IPS DF 6.9 (cell line): Measurements from ENCODE around the gene NRXN2.

Source experiments
- DNase-seq: peaks from one replicate; pipeline ENCODE4 v3.0.0-alpha.2; 2013; ENCODE audit warnings: low read depth, low spot score
- H3K27ac ChIP-seq: one replicate; pipeline ENCODE4 v1.5.1; 2013; ENCODE audit warnings: low read length, control low read depth
- H3K27me3 ChIP-seq: 2 replicates; pipeline ENCODE4 v1.6.1; 2013; ENCODE audit warnings: mild to moderate bottlenecking, low read length; ENCODE audit not compliant: control insufficient read depth, insufficient read depth
- H3K36me3 ChIP-seq: 2 replicates; pipeline ENCODE4 v1.6.1; 2013; ENCODE audit warnings: low read length; ENCODE audit not compliant: control insufficient read depth, insufficient read depth
- H3K4me1 ChIP-seq: 2 replicates; pipeline ENCODE4 v1.6.1; 2013; ENCODE audit warnings: low read length; ENCODE audit not compliant: control insufficient read depth, insufficient read depth
- H3K4me3 ChIP-seq: 2 replicates; pipeline ENCODE4 v1.5.1; 2013; ENCODE audit warnings: mild to moderate bottlenecking, low read length
- H3K9me3 ChIP-seq: 2 replicates; pipeline ENCODE4 v1.6.1; 2013; ENCODE audit warnings: low read length, inconsistent platforms; ENCODE audit not compliant: control insufficient read depth, insufficient read depth
- WGBS: extraction: QIAGEN DNeasy Blood & Tissue Kit; methylation state at CpG from one replicate; pipeline ENCODE4 v1.1.7; 2013; ENCODE audit warnings: mixed read lengths, missing lambda C conversion rate; ENCODE audit not compliant: insufficient read length, insufficient coverage; 5-methylcytosine and 5-hydroxymethylcytosine counted together

NRXN2 gene

DNA sequence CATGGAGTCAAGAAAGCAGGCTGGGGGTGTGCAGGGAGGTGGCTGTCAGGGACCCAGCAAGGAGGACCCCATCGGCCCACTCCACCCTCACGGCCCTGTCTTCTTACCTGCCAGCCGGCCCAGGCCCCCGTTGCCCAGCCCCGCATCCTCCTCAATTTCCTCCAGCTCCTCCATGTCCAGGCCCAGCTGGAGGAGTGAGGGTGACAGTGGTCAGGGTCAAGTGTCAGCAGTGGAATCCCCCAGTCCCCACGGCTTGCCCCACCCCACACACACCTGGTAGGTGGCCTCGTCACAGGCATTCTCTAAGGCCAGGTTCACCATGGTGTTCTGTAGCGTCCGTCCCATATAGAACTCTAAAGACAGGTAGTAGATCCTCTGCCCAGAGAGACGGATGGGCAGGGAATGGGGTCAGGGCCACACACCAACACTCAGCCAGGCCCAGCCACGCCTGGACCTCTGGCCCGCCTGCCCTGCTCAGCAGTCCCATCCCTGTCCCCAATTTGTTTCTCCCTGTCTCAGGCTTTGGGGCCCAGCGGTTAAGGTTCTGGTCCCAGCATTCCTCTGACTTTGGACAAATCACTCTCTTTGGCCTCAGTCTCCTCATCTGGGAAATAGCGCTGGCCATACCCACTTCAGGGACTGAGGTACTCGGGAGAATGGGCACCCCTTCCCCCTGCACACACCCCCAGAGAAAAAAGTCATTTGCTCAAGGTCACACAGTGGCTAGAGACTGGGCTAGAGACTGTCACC, 35.5 kb upstream of the NRXN2 start:
- H3K9me3 ChIP-seq, result no peaks in the 10 kb centered on the region
- no peak overlapping the region for H3K4me3 ChIP-seq
- no peaks in the 10 kb centered on the region; the same call in 1 of the 2 replicates for H3K36me3 ChIP-seq
- DNase-seq, result no peak
- H3K27ac ChIP-seq, result no peak overlapping the region
- peaks cover 20% of the 10 kb centered on the region for H3K4me1 ChIP-seq
- H3K27me3 ChIP-seq, result no peaks in the 10 kb centered on the region
- WGBS, result no CpG with 5 or more reads among the region's 15 CpGs

DNA sequence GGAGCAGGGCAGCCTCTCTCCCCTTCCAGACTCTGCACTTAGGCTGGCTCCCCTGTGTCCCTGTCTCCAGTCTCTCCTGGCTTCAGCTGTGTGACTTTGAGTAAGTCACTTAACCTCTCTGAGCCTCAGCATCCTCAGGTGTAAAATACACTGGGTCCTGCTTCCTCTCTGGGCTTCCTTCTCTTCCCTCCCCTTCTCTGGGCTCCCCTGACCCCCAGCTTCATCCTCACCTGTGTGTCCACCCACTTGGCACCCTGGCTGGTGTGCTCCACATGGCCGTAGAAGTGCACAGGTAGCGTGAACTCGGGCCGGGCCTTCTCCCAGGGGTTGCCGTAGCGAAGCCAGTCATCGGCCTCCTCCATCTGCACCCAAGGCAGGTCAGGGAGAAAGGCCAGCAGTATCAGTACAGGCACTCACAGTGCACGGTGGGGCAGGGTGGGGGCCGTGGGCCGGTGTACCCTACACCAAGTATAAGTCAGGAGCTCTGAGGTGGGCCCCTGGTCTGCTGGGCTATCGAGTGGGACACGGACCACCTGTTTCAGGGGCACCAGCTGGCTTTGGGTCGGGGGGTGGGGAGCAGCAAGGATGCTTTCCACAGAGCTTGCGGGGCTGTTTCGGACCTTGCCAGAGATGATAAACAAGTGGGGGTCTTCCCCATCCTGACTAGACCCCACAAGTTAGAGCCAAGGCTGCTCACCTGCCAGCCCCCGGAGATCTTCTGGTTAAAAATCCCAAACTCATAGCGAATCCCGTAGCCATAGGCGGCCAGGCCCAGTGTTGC, 34.7 kb upstream of the NRXN2 start:
- Histone ChIP-seq H3K9me3 (no peaks in the 10 kb centered on the region), H3K4me1 (peaks cover 16% of the 10 kb centered on the region), H3K27ac (no peak overlapping the region), H3K27me3 (no peaks in the 10 kb centered on the region), H3K36me3 (no peaks in the 10 kb centered on the region; the same call in 1 of the 2 replicates), H3K4me3 (no peak overlapping the region)
- WGBS, result no CpG with 5 or more reads among the region's 19 CpGs
- DNase-seq, result no peak

DNA sequence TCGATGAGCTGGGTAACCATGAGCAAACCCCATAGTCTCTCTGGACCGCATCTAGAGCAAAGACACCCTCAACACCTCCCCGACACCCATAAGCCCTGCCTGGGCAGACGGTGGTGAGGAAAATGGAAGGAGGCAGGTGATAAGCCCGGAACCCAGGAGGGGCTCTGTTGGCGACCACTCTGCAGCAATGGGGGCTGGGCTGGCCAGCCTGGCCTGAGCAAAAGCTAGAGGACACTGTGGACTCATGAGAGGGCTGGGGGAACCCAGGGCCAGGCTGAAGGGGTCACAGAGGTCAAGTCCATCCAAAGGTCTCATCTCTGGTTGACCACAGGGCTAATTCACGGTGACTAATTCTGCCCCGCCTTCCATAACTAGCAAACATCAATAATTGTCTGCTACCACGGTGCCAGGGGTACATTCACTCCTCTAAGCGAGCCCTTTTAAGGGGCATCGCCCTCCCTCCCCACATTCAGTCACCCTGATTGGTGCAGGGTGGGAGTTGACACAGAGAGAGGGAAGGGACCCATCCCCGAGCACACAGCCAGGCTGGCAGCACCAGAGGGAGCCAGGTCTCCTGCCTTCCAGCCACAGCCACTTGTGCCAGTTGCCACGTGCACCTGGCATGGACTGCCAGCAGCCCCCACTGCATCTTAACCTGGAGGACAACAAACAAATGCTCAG, 32.8 kb upstream of the NRXN2 start:
- Histone ChIP-seq H3K4me3 (no peak overlapping the region), H3K27me3 (no peaks in the 10 kb centered on the region), H3K27ac (no peak overlapping the region), H3K36me3 (no peaks in the 10 kb centered on the region; the same call in 1 of the 2 replicates), H3K4me1 (peaks cover 13% of the 10 kb centered on the region), H3K9me3 (no peaks in the 10 kb centered on the region)
- WGBS, result no CpG with 5 or more reads among the region's 13 CpGs
- no peak for DNase-seq

- H3K9me3 ChIP-seq, result no peaks in the 10 kb centered on the region
- no peak overlapping the region for H3K4me3 ChIP-seq
- DNase-seq, result no peak
- no peak overlapping the region for H3K27ac ChIP-seq
- no peaks in the 10 kb centered on the region for H3K27me3 ChIP-seq
- no peaks in the 10 kb centered on the region for H3K36me3 ChIP-seq
- peaks cover 9% of the 10 kb centered on the region for H3K4me1 ChIP-seq
- no CpG with 5 or more reads among the region's 21 CpGs for WGBS
Observed at GRCh38 chr11:64754919-64755662, 32.1 kb upstream of the NRXN2 start.

GRCh38 chr11:64754124-64754918, 31.3 kb upstream of the NRXN2 start:
- no peak for DNase-seq
- no peak overlapping the region for H3K4me3 ChIP-seq
- H3K27me3 ChIP-seq, result no peaks in the 10 kb centered on the region
- H3K36me3 ChIP-seq, result no peaks in the 10 kb centered on the region
- peaks cover 4% of the 10 kb centered on the region for H3K4me1 ChIP-seq
- no peak overlapping the region for H3K27ac ChIP-seq
- WGBS, result no CpG with 5 or more reads among the region's 26 CpGs
- H3K9me3 ChIP-seq, result no peaks in the 10 kb centered on the region

DNA sequence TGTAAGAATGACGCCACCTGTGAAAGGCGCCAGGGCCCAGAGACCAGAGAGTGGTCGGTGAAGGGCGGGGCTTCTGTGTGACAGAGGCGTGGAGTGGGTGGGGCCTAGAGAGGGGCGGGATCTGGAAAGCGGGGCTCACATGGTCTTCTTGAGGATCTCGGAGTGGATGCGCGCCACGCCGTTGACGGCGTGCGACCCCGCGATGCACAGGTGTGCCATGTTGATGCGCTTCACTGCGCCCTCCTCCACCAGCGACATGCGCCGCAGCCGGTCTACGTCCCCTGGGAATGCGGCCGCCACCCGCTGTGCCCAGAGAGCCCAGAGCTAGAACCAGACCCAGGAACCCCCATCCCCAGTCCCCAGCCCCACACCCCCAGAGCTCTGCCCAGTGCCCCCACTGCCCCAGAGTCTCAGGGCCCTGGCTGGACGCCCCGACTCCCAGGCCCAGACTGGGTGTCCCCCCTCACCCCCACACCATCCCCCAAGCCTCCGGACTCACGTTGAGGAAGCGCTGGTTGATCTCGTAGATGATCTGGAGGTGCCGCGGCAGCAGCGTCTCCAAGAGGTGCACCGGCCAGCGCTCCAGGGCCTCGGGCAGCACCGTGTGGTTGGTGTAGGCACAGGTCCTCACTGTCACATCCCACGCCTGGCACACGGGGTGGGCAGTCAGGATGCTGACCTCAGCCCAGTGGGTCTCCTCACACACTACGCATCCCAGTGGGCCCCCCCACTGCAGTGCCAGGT, 30.6 kb upstream of the NRXN2 start:
- DNase-seq, result no peak
- no peaks in the 10 kb centered on the region for H3K9me3 ChIP-seq
- H3K4me1 ChIP-seq, result 0 out of 2 replicates have a peak, but pooled peaks cover 2% of the 10 kb centered on the region
- H3K27ac ChIP-seq, result no peak overlapping the region
- H3K36me3 ChIP-seq, result no peaks in the 10 kb centered on the region
- H3K4me3 ChIP-seq, result no peak overlapping the region
- H3K27me3 ChIP-seq, result no peaks in the 10 kb centered on the region
- no CpG with 5 or more reads among the region's 43 CpGs for WGBS

- no peaks in the 10 kb centered on the region for H3K9me3 ChIP-seq
- H3K4me3 ChIP-seq, result no peak overlapping the region
- WGBS, result no CpG with 5 or more reads among the region's 7 CpGs
- H3K36me3 ChIP-seq, result no peaks in the 10 kb centered on the region
- DNase-seq, result no peak
- 0 out of 2 replicates have a peak, but pooled peaks cover 2% of the 10 kb centered on the region for H3K4me1 ChIP-seq
- no peak overlapping the region for H3K27ac ChIP-seq
- no peaks in the 10 kb centered on the region for H3K27me3 ChIP-seq
Observed at GRCh38 chr11:64753019-64753379, 30.0 kb upstream of the NRXN2 start.

DNA sequence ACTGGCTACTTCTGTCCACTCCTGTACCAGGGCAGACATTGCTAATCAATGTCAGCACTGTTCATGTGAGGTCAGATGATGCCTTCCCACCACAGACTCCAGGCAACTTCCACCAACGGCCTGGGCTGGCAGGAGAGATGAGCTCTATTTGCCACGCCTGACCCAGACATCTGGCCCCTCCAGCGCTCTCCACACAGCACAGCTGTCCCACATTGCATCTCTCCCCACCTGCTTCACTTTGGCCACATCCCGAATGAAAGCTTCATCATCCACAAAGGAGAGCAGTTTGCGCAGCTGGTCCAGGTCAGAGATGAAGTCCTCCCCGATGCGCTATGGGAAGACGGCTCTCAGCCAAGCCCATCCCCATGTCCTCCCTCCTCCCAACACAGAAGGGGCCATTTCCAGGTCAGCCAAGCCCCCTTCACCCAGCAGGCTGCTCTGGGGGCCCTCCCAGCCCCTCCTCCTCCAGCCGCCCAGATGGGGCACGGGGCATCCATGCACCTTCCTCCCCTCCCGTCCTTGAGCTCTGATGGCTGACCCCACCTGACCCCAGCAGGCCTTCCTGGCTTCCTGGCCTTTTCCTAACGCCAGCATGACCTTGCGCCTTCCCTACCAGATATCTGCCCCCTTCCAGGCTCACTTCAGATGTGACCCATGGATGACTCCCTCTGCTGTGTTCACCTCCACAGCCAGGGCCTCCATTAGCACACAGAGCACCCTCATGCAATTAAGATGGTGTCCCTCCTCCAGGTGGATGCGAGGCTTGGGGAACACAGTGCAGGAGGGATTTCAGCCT, 29.4 kb upstream of the NRXN2 start:
- Histone ChIP-seq H3K27ac (no peak overlapping the region), H3K36me3 (no peaks in the 10 kb centered on the region), H3K4me1 (0 out of 2 replicates have a peak, but pooled peaks cover 2% of the 10 kb centered on the region), H3K9me3 (no peaks in the 10 kb centered on the region), H3K27me3 (no peaks in the 10 kb centered on the region), H3K4me3 (no peak overlapping the region)
- no CpG with 5 or more reads among the region's 14 CpGs for WGBS
- no peak for DNase-seq

- no peak overlapping the region for H3K27ac ChIP-seq
- H3K4me3 ChIP-seq, result no peak overlapping the region
- no CpG with 5 or more reads among the region's 9 CpGs for WGBS
- no peak for DNase-seq
- no peaks in the 10 kb centered on the region for H3K27me3 ChIP-seq
- H3K9me3 ChIP-seq, result no peaks in the 10 kb centered on the region
- no peaks in the 10 kb centered on the region for H3K36me3 ChIP-seq
- 0 out of 2 replicates have a peak, but pooled peaks cover 2% of the 10 kb centered on the region for H3K4me1 ChIP-seq
Observed at GRCh38 chr11:64751580-64751979, 28.6 kb upstream of the NRXN2 start.
